ENCODE results near the gene LIMS1. TPM values are rescaled to one million over a fixed set of nuclear protein-coding genes. Genes with fewer than 3 reads are reported as not detected.

LIMS1 gene
- total RNA-seq, 4 donors from 2014 or later = 147 to 308 (median 224) TPM

GRCh38 chr2:108632332-108633160, 98.3 kb downstream of the LIMS1 start:
- DNase-seq = peak in 1 of 2 donors; percentile 62
- Histone ChIP-seq H3K36me3 (no peaks in the 10 kb centered on the region), H3K4me3 (no peak overlapping the region), H3K9me3 (no peaks in the 10 kb centered on the region), H3K27ac (peak overlapping the region; percentile 34 to 92 (median 65)), H3K27me3 (no peaks in the 10 kb centered on the region), H3K4me1 (peaks cover 61 to 65% of the 10 kb centered on the region in 2 donors)
- intact Hi-C loops (cut with DNase I; ENCODE audit: low total_unique reads) = no loop called here
- in situ Hi-C loops (cut with MboI; ENCODE audit: low sequenced_read_pairs in 4 of 4) = no loop called here
- TF ChIP-seq CTCF (IDR thresholded peaks at IDR 0.05 in 4 of 5, conservative IDR thresholded peaks at IDR 0.05 in 1 of 5) (no peak), POLR2A (IDR thresholded peaks at IDR 0.05) (no peak)
- ATAC-seq = peak; percentile 54 to 63

- DNase-seq (no peak), ATAC-seq (no peak)
- intact Hi-C loops (cut with DNase I; ENCODE audit: low total_unique reads) (no loop called here), in situ Hi-C loops (cut with MboI; ENCODE audit: low sequenced_read_pairs in 4 of 4) (no loop called here)
- no peak for TF ChIP-seq POLR2A (IDR thresholded peaks at IDR 0.05)
- no peak for TF ChIP-seq CTCF (IDR thresholded peaks at IDR 0.05 in 4 of 5, conservative IDR thresholded peaks at IDR 0.05 in 1 of 5)
- H3K36me3 ChIP-seq = no peaks in the 10 kb centered on the region
- no peaks in the 10 kb centered on the region for H3K27me3 ChIP-seq
- no peak overlapping the region for H3K4me3 ChIP-seq
- no peaks in the 10 kb centered on the region for H3K9me3 ChIP-seq
- peak overlapping the region in 3 of 4 donors; percentile 34 to 92 (median 86) for H3K27ac ChIP-seq
- H3K4me1 ChIP-seq = peaks cover 70 to 74% of the 10 kb centered on the region in 2 donors
Observed at GRCh38 chr2:108633409-108633808, 99.1 kb downstream of the LIMS1 start.

- Histone ChIP-seq H3K9me3 (no peaks in the 10 kb centered on the region), H3K4me3 (no peak overlapping the region), H3K36me3 (no peaks in the 10 kb centered on the region), H3K27me3 (no peaks in the 10 kb centered on the region), H3K27ac (peak overlapping the region in 3 of 4 donors; percentile 35 to 92 (median 86)), H3K4me1 (peaks cover 71 to 77% of the 10 kb centered on the region in 2 donors)
- DNase-seq (no peak), ATAC-seq (no peak)
- no peak for TF ChIP-seq POLR2A (IDR thresholded peaks at IDR 0.05)
- no peak for TF ChIP-seq CTCF (IDR thresholded peaks at IDR 0.05 in 4 of 5, conservative IDR thresholded peaks at IDR 0.05 in 1 of 5)
- intact Hi-C loops (cut with DNase I; ENCODE audit: low total_unique reads) = no loop called here
- in situ Hi-C loops (cut with MboI; ENCODE audit: low sequenced_read_pairs in 4 of 4) = no loop called here
Observed at GRCh38 chr2:108634011-108634410, 99.7 kb downstream of the LIMS1 start.

- in situ Hi-C loops (cut with MboI; ENCODE audit: low sequenced_read_pairs in 4 of 4) (no loop called here), intact Hi-C loops (cut with DNase I; ENCODE audit: low total_unique reads) (no loop called here)
- Histone ChIP-seq H3K9me3 (no peaks in the 10 kb centered on the region), H3K27ac (peak overlapping the region; percentile 35 to 92 (median 89)), H3K36me3 (no peaks in the 10 kb centered on the region), H3K4me3 (no peak overlapping the region), H3K27me3 (no peaks in the 10 kb centered on the region), H3K4me1 (peaks cover 71 to 82% of the 10 kb centered on the region in 2 donors)
- DNase-seq (no peak), ATAC-seq (no peak)
- TF ChIP-seq CTCF (IDR thresholded peaks at IDR 0.05 in 4 of 5, conservative IDR thresholded peaks at IDR 0.05 in 1 of 5) (no peak), POLR2A (IDR thresholded peaks at IDR 0.05) (no peak)
Observed at GRCh38 chr2:108634576-108635160, 100.4 kb downstream of the LIMS1 start.

Measured in gastrocnemius medialis (tissue), 4 donors.